Measurements from ENCODE around the gene COG5.

The COG5 gene

DNA sequence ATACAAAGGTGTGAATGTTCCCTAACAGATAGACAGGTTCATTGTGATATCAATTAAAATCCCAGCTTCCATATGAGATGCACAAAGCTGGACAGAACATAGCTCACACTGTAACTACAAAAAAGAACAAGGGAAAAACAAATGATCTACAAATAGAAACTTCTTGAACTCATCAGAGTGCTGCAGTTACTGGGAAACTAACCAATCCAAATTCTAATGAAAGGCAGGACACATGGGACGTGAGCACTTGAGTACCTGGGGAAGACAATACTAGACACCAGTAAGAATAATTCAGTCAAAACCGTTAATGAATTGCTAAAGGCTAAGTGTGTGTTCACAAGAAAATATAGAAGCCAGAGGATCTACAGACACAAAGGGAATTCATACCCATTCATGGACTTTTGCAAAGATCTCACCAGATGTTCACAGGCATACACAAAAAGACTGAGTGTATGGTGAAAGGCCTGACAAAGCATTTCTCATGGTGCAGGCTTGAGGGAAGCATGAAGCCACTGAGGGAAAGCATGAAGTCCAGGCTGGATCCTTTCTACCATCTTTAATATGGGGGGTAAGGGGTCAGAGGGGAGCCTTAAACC lies 101.7 kb downstream of the COG5 start:
- no peak for DNase-seq

DNA sequence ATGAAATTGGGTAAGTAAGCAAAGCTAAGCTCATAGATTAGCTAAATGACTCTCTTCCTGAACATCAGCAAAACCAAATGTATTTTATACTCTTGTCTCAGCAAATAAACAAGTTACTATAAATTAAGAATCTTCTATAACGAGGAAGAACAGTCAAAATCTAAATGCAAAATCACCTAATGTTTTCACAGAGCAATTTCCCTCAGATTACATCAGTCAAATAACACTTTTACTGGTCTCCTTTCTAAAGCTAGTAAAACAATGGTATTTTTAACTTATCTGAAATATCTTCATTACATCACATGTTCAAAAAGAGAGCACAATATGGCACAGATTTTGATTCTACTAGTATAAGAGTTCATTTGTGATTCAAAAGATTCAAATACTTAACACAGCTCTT lies 110.3 kb downstream of the COG5 start:
- no peak for DNase-seq

DNA sequence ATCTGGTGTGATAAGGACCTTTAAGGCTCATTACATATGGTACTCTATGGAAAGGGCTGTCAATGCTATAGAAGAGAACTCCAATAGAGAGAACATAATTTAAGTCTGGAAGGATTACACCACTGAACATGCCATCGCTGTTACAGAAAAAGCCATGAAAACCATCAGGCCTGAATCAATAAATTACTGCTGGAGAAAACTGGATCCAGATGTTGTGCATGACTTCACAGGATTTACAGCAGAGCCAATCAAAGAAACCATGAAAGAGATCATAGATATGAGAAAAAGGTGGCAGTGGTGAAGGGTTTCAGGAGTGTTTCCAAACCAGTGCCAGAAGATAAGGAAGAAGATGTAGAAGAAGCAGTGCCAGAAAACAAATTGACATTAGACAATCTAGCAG lies 112.8 kb downstream of the COG5 start:
- DNase-seq = no peak

GRCh38 chr7:107446988-107447387 lies 116.7 kb downstream of the COG5 start:
- DNase-seq = no peak

GRCh38 chr7:107446531-107446930 lies 117.2 kb downstream of the COG5 start:
- DNase-seq = no peak

GRCh38 chr7:107442678-107443077 lies 121.0 kb downstream of the COG5 start:
- no peak for DNase-seq

DNA sequence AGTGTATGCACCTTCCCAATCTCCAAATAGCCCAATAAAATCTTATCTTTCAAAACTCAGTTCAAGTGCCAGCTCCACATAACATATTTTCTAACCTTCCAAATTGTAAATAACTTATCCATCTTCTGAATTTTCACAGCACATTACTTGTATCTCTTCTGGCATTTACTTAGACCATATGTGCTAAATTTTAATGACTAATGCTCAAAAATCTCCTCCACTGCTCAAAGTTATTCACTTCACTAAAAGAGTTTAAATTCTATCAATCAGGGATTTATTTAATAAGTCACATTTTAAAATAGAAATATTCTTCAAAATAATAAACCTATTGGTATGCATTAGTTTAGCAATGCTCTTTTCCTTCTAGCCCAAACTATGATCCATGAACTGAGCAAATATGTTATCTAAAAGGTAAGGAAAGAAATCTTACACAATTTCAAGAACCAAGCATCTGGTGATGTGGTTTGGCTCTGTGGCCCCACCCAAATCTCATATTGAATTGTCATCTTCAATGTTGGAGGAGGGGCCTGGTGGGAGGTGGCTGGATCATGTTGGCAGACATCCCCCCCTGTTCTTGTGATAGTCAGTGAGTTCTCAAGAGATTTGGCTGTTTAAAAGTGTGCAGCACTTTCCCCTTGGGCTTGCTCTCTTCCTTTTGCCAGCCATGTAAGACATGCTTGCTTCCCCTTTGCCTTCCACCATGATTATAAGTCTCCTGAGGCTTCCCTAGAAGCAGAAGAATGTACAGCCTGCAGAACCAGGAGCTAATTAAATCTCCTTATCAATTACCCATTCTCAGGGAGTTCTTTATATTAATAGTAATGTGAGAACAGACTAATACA lies 121.9 kb downstream of the COG5 start:
- DNase-seq = no peak

- no peak for DNase-seq
These were observed 124.7 kb downstream of the COG5 start for GRCh38 chr7:107439025-107439424.

DNA sequence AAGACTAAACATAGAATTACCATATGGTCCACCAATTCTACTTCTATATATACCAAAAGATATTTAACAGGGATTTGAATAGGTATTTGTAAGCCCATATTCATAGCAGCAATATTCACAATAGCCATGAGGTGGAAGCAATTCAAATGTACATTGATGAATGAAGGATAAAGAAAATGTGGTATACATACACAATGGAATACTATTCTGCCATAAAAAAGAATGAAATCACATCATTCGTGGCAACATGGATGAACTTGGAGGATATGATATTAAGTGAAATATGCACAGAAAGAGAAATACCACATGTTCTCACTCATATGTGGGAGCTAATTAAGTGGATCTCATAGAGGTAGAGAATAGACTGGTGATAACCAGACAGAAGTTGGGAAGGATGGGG lies 128.0 kb downstream of the COG5 start:
- DNase-seq = no peak

DNA sequence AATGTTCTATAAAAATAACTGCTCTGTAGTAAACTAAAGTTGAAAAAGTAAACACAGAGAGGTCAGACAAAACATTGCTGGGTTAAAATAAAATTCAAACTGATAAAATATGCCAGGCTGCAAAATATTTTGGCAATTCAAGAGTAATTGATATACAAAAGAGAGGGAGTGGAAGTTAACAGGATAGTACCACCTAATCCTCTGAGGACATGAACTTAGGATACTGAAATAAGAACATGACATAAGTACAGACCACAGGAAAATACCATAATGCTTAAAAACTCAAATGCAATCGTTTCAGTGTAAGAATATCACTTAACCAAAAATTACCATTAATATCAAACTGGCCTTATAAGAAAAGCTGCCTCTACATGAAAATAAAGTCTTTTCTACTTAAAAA lies 131.5 kb downstream of the COG5 start:
- no peak for DNase-seq

DNA sequence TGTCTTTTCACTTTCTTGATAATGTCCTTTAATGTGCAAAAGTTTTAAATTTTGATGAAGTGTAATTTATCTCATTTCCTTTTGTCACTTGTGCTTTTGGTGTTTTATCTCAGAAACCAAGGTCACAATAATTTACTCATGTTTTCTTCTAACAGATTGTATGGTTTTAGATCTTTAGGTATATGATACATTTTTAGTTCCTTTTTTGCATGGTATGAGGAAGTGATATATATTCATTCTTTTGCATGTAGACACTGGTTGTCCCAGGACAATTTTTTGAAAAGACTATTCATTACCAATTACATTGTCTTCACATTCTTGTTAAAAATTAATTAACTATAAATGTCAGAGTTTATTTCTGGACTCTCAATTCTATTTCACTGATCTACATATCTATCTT lies 133.7 kb downstream of the COG5 start:
- no peak for DNase-seq

- no peak for DNase-seq
These were observed 135.1 kb downstream of the COG5 start for GRCh38 chr7:107428642-107429041.

- DNase-seq = no peak
These were observed 136.3 kb downstream of the COG5 start for GRCh38 chr7:107427462-107427861.

DNA sequence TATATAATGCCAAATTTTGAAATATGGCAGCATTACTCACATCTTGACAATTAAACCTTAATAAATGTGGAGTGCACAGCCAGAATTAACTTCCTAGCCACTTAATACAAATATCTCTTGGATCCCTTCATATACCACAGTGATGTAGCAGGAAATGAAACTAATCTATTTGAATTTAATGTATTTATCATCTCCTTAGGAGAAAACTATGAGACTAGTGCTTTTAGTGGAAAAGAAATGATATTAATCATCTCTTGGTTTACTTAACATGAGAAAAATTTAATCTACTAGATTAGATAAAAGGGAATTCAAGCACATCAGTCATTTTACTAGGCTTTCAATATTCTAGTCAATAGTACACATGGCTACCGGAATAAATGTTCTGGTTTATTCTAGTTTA lies 149.5 kb downstream of the COG5 start:
- DNase-seq = no peak

- no peak for DNase-seq
These were observed 155.4 kb downstream of the COG5 start for GRCh38 chr7:107408349-107408748.

DNA sequence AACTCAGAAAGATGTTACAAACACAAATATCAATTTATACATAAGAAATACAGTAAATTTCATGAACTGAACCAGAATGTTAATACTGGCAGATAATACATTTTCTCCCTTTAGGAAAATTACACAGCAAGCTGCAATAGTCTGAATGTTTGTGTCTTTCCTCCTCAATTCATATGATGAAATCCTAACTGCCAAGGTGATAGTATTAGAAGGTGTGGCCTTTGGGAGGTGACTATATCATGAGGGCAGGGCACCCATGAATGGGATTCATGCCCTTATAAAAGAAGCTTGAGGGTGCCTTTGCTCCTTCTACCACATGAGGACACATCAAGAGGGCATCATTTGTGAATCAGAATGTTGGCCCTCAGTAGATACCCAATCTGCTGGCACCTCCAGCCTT lies 158.2 kb downstream of the COG5 start:
- no peak for DNase-seq

GRCh38 chr7:107404740-107405537 lies 158.8 kb downstream of the COG5 start:
- DNase-seq = no peak

DNA sequence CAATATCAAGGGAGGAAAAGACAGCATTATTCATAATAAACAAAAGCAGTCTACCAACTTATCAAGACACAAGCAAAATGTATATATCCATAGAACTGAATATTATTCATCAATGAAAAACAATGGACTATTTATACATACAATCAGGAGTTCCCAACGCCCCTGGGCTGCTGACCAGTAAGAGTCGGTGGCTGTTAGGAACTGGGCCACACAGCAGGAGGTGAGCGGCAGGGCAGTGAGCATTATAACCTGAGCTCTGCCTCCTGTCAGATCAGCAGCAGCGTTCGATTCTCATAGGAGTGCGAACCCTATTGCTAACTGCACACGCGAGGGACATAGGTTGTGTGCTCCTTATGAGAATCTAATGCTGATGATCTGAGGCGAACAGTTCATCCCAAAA lies 165.6 kb downstream of the COG5 start:
- DNase-seq = no peak

DNA sequence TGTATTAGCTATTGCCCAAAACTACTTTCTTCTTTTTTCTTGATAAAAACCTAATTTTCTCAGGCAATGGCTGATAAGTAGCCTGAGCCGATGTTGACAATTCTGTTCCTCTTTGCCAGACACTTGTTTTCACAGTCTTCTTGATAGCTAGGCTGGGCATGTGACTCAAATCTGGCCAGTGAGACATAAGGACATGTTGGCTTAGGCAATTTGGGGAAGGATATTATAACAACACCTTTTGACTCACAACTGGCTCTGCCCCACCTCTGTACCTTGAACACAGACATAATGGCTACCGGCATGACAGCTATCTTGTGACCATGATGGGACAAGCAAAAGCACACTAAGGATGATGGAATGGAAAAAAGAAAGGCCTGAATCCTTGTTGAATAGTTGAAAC lies 166.7 kb downstream of the COG5 start:
- peak; percentile 4 to 22 for DNase-seq

- no peak for DNase-seq
These were observed 167.6 kb downstream of the COG5 start for GRCh38 chr7:107396081-107396480.

- no peak for DNase-seq
These were observed 168.9 kb downstream of the COG5 start for GRCh38 chr7:107394831-107395230.

GRCh38 chr7:107394276-107394675 lies 169.4 kb downstream of the COG5 start:
- DNase-seq = peak; percentile 52 to 55

- no peak for DNase-seq
These were observed 170.9 kb downstream of the COG5 start for GRCh38 chr7:107392830-107393229.

- DNase-seq = no peak
These were observed 172.8 kb downstream of the COG5 start for GRCh38 chr7:107390916-107391315.
